ENCODE results near the gene PDK2.

Gene PDK2

GRCh38 chr17:50080096-50080480 is 15.1 kb upstream of the PDK2 start:
- no peak for DNase-seq

DNA sequence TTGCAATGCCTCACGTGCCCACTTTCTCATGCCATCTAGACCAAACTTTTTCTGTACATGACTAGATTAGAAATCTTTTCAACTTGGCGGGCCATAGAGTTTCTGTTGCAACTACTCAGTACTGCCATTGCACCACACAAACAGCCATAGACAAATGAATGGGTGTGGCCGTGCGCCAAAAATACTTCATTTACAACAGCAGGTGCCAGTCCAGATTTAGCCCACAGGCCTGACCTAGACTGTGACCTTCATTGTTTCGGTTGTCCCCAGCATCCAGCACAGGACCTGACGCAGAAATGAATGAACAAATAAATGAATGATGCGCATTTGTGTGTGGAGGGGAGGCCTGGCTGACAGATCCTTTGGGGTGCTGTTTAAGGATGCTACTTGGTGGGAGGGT is 14.3 kb upstream of the PDK2 start:
- no peak for DNase-seq

DNA sequence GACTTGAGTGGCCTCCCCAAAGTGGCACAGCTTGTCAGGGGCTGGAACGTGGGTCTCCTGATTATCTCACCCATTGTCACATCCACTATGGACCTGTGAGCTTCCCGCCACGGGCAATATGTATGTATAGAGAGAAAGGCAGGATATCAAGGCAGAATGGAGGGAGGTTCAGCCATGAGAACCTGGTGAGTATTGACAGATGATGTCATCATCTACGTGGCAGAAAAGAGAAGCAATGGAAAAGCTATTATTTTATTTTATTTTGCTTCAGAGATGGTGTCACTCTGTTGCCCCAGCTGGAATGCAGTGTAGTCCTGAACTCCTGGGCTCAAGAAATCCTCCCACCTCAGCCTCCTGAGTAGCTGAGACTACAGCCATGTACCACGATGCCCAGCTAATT is 13.4 kb upstream of the PDK2 start:
- DNase-seq, result no peak

DNA sequence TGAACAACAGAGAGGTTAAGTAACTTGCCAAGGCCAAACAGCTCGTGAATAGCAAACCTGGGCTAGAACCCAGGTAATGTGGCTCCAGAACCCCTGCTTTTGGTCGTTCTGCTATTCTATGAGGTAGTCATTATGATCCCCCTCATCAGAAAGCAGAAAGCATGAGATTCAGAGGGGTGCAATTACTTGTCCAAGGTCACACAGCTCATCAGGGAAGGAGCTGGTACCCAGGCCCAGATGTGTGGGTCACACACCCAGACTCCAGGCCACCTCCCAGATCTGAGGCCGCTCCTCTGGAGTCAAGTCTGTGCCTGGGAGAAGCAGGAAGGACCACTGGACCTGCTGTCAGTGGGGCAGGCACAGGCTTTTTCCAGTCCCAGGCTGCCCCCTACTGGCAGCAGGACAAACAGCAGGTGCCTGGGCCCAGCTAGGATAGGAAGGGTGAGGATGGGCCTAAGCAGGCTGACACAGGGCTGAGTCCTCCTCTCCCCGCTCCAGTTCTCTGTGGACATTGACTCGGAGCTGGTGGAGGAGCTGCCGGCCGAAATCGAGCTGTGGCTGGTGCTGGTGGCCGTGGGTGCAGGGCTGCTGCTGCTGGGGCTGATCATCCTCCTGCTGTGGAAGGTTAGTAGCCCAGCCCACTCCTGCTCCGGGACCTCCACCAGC is 7.8 kb upstream of the PDK2 start:
- DNase-seq, result peak; percentile 16

- DNase-seq, result no peak
Measured at GRCh38 chr17:50087912-50088405, 7.2 kb upstream of the PDK2 start.

- DNase-seq, result no peak
Measured at GRCh38 chr17:50088952-50089825, 6.0 kb upstream of the PDK2 start.

DNA sequence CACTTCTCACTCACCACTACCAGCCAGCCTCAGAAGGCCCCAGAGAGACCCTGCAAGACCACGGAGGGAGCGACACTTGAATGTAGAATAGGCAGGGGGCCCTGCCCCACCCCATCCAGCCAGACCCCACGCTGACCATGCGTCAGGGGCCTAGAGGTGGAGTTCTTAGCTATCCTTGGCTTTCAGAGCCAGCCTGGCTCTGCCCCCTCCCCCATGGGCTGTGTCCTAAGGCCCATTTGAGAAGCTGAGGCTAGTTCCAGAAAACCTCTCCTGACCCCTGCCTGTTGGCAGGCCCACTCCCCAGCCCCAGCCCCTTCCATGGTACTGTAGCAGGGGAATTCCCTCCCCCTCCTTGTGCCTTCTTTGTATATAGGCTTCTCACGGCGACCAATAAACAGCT is 5.1 kb upstream of the PDK2 start:
- DNase-seq, result no peak

DNA sequence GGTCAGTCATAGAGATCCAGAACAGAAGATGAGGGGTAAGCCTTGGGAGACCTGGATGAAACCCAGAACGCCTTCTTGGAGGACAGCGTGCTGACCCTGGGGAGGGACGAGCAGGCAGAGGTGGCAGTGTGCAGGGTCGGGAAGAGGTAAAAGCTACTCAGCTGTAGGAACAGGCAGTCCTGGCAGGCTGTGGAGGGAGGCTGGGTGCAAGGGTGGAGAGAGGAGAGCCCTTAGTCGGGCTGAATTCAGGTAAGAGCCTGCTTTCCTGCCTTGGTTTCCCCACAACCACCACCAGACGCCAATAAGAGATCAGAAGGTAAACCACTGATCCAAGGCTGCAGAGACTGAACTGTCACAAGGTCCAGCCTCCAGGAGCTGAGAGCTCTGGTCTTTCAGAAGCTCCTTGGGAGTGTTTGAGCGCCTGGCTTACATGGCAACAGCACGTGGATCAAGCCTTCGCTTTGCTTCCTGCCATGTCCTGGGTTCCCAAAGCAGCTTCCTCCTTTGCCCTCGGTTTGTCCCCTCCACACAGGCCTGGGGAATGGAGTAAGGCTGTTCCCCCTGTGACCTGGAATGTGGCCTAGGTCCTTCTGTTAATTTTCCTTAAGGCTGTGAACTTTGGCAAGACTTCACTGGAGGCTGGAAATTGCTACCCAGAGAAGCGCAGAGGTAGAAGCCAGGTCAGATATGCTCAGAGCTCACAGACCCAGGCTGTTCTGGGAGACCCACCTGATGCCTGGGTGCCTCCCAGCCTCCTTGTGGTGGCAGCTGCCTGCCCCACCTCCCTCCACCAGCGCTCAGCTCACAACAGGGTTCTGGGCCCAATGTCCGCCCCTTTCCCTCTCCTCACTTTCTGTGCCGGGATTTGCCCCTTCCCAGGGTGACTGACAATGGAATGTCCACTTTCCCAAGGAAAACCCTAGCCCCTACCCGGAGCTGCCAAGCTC is 3.9 kb upstream of the PDK2 start:
- DNase-seq, result no peak

- no peak for DNase-seq
Measured at GRCh38 chr17:50091918-50092285, 3.2 kb upstream of the PDK2 start.

DNA sequence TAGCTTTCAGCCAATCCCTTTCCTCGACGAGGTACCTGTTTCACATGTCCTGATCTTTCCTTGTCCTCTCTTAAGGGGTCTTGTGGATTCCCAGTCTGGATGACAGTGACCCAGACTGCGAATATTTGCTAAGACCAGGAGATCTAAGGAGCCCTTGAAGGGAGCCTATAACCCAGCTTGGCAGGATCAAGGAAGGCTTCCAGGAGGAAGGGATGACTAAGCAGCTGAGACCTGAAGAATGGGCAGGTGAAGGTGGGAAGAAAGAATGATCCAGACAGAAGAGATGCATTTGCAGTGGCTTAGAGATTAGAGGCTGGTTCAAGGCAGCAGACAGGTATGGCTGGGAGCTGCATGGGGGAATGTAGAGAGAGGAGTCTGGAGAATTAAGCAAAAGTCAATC is 1.9 kb upstream of the PDK2 start:
- no peak for DNase-seq

DNA sequence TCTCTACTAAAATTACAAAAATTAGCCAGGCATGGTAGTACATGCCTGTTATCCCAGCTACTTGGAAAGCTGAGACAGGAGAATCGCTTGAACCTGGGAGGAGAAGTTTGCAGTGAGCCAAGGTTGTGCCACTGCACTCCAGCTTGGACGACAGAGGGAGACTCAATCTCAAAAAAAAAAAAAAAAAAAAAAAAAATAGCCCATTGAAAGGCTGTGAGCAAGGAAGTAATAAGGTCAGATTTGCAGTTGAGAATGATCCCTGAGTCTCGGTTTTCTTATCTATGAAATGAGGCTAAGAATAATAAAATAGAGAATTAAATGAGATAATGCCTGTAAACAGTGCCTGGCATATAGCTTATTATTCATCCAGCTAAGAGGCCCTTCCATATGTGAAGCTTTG is 1.3 kb upstream of the PDK2 start:
- no peak for DNase-seq

DNA sequence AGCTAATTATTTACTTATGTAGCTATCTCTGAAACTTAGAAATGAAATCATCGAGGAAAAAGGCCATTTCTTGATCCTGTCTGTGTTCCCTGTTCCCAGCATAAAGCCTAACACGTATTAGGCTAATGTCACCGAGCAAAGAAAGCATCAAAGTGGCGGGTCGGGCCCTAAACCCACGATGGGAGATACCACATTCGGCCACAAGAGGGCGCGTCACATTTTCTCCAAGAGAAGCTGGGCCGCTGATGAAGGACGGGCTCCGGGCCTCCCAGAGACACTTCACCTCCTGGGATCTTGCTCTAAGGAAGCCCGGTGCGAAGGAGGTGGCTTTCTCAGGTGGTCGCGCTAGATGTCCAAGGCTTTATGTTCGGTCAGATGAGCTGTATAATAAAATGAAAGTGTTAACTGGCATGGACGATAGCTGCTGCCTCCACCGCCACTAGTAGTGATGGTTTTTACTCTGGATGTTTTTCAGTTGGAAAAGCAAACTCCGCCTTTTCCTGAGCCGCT is 853 bp upstream of the PDK2 start:
- peak; percentile 59 for DNase-seq

DNA sequence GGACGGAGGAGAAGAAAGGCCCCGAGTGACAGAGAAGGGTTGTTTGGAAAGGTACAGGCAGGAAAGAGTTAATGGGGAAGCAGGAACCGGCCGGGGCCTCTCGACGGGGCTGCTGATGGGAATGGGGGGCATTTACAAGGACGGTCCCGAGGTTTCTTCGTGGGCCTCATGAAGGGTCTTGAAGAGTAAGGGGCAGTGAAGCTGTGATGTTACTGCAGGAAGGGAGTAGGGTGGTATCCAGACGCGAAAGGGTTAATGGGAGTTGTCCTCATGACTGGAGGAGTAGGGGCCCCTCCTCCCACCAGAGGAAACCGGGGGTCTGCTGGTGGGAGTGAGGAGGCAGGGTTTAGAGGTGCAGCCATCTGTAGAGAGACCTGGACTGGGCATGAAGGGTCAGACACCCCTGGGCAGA is 481 bp downstream of the PDK2 start:
- DNase-seq, result no peak

- no peak for DNase-seq
Measured at GRCh38 chr17:50096092-50096491, 941 bp downstream of the PDK2 start.

- DNase-seq, result no peak
Measured at GRCh38 chr17:50096758-50097157, 1.6 kb downstream of the PDK2 start.

GRCh38 chr17:50097455-50097854 is 2.3 kb downstream of the PDK2 start:
- no peak for DNase-seq

DNA sequence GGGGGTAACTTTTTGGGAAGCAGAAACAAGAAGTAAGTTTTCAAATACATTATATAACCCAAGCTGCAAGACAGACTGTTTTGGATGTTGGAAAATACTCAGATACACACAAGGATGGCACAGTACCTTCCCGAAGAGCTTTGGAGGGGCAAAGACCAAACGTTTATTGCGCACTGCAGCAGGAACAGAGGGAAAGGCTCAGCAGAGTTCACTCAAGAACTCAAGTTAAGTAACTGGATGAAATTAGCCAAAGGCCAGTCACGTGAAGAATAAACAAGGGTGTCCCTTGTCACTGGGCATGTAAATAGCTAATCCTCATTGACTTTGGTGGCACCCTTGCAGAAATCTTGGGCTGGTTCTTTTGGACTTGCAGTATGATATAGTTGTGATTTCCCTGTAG is 2.8 kb downstream of the PDK2 start:
- no peak for DNase-seq

DNA sequence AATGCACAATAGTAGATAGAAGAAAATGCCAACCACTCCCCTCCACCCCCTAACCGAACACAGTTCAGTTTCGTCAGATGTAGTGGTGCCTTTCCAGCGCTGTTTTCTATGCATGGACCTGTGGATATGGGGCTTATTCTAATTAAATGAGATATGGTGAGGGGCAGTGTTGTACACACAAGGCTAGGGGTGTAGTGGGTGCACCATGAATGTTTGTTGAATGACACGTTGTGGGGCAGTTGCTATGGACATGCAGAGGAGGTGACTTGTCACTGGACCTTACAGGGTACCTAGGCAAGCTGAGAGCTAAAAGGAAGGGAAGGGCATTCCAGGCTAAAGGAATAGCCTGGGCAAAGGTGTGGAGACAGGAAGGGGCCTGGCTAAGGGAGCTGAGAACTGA is 3.4 kb downstream of the PDK2 start:
- no peak for DNase-seq

DNA sequence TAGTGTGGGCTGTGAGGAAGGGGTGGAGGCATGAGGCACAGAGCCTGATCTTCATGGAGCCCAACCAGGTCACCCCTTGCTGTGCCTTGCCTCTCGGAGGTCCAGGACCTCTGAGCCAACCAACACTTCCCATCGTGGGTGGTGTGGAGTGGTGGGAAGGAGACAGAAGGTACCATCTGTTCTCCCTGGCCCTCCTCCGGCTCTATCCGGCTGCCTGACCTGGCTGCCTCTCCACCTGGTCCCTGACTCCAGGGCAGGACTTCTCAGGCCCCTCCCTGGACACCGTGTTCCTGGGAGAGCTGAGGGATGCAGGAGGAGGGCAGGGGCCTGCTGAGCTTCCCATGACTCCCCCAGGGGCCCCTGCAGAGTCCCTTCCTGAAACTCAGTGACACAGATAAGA is 3.9 kb downstream of the PDK2 start:
- no peak for DNase-seq

DNA sequence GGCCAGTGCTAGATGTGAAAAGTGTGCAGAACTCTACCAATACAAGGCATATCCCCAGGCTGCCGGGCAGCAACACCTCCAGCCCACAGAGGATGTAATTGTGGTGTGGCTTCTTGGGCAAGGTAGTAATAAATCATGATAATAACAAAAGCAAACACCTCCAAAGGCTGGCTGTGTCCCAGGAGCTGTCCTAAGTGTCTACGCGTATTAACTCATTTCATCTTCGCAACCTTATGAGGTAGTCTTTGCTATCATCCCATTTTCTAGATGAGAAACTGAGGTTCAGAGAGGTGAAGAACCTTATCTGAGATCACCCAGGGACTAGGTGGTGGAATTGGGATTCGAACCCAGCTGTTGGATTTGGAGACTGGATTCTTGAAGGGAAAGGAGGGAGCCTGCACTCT is 5.3 kb downstream of the PDK2 start:
- no peak for DNase-seq

- DNase-seq, result no peak
Measured at GRCh38 chr17:50100921-50101345, 5.8 kb downstream of the PDK2 start.

DNA sequence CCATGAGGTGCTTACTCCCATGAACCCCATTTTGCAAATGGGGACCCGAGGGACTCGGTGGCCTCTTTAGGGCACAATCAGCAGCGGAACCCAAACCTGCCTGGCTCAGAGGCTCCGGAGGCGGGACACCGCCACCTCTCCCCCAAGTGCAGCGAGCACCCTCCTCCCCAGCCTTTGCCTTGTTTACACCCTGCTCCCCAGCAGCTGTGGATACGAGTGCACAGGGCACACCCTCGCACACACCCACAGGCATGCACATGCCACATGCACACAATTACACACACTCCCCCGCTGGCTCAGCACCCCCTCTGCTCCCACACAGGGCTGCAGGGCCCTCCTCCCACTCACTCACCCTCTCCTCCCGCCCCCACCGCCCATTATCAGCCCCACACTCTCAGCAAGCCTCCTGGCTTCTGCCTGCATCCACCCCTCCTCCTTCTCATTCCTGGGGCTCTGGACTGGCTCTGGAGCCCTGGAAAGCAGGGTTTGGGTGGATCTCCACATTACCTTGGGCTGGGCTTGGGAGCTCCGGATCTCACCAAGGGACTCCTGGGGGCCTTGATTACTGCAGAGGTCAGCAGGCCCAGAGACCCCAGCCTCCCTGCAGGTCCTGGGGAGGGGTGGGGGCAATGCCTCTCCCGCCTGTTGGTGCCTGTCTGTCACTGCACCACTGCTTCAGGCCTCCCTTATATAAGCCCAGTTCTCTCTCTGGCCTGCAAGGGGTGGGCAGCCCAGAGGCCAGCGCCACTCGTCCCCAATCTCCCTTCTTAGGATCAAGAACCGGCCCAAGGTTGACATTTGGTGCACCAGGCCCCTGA is 6.4 kb downstream of the PDK2 start:
- DNase-seq, result no peak

All from NCI-H2029 (cell line).